ENCODE measurements around the gene CREB5.
A peak's percentile ranks its signal among the peaks of the same experiment; 100 is the strongest.

CREB5 gene

GRCh38 chr7:28435732-28436378, 23.5 kb downstream of the CREB5 start:
- no peak for DNase-seq

- no peak for DNase-seq
Observed at GRCh38 chr7:28440055-28440601, 27.8 kb downstream of the CREB5 start.

- DNase-seq = peak; percentile 11 to 14
Observed at GRCh38 chr7:28442540-28443420, 30.5 kb downstream of the CREB5 start.

GRCh38 chr7:28446131-28446530, 33.8 kb downstream of the CREB5 start:
- no peak for DNase-seq

- DNase-seq = no peak
Observed at GRCh38 chr7:28447071-28447470, 34.8 kb downstream of the CREB5 start.

- no peak for DNase-seq
Observed at GRCh38 chr7:28448708-28449107, 36.4 kb downstream of the CREB5 start.

- DNase-seq = no peak
Observed at GRCh38 chr7:28452681-28453080, 40.4 kb downstream of the CREB5 start.

- no peak for DNase-seq
Observed at GRCh38 chr7:28455486-28455885, 43.2 kb downstream of the CREB5 start.

GRCh38 chr7:28456044-28456443, 43.7 kb downstream of the CREB5 start:
- no peak for DNase-seq

GRCh38 chr7:28458732-28459131, 46.4 kb downstream of the CREB5 start:
- no peak for DNase-seq

- DNase-seq = no peak
Observed at GRCh38 chr7:28459306-28459705, 47.0 kb downstream of the CREB5 start.

GRCh38 chr7:28465697-28466096, 53.4 kb downstream of the CREB5 start:
- DNase-seq = no peak

GRCh38 chr7:28466341-28466740, 54.0 kb downstream of the CREB5 start:
- DNase-seq = no peak

- DNase-seq = no peak
Observed at GRCh38 chr7:28466885-28467284, 54.6 kb downstream of the CREB5 start.

GRCh38 chr7:28469562-28469961, 57.2 kb downstream of the CREB5 start:
- no peak for DNase-seq

GRCh38 chr7:28470344-28470743, 58.0 kb downstream of the CREB5 start:
- no peak for DNase-seq

- DNase-seq = no peak
Observed at GRCh38 chr7:28472332-28472731, 60.0 kb downstream of the CREB5 start.

GRCh38 chr7:28473571-28474281, 61.4 kb downstream of the CREB5 start:
- DNase-seq = no peak

- DNase-seq = no peak
Observed at GRCh38 chr7:28474282-28474638, 61.9 kb downstream of the CREB5 start.

GRCh38 chr7:28474640-28475039, 62.3 kb downstream of the CREB5 start:
- DNase-seq = no peak

GRCh38 chr7:28477041-28477442, 64.7 kb downstream of the CREB5 start:
- no peak for DNase-seq

- no peak for DNase-seq
Observed at GRCh38 chr7:28478656-28479055, 66.3 kb downstream of the CREB5 start.

GRCh38 chr7:28479507-28479947, 67.2 kb downstream of the CREB5 start:
- no peak for DNase-seq

Data from activated CD4-positive, alpha-beta T cell treated with anti-CD3 and anti-CD28 coated beads, Interleukin-2, amount 50 U/mL, for 48 hours (primary cell).